Astrocyte (in vitro differentiated cells and primary cell): Measurements from ENCODE around the gene TBCA. TPM values are rescaled to one million over a fixed set of nuclear protein-coding genes. Genes with fewer than 3 reads are reported as not detected.

Source experiments
- DNase-seq: peaks from one replicate; pipeline ENCODE4 v3.0.0-alpha.2; 2010; ENCODE audit warnings: low read depth
- FAIRE-seq: peaks from 2 replicates; lab custom pipeline; 2011; peaks lifted over from hg19 to GRCh38; lab: Jason Lieb, UNC
- H2AFZ ChIP-seq: 2 replicates; pipeline ENCODE4 v1.6.0; 2012; ENCODE audit warnings: low read depth, low read length, inconsistent platforms
- H3K27ac ChIP-seq: 2 replicates; pipeline ENCODE4 v1.5.1; 2011; ENCODE audit warnings: low read depth, low read length, inconsistent platforms
- H3K27me3 ChIP-seq: 2 replicates; pipeline ENCODE4 v1.6.0; 2011; ENCODE audit warnings: low read length, inconsistent platforms; ENCODE audit not compliant: insufficient read depth
- H3K36me3 ChIP-seq: 2 replicates; pipeline ENCODE4 v1.5.1; 2011; ENCODE audit warnings: low read length, inconsistent platforms; ENCODE audit not compliant: insufficient read depth
- H3K4me1 ChIP-seq: 2 replicates; pipeline ENCODE4 v1.5.1; 2011; ENCODE audit warnings: low read length, inconsistent platforms; ENCODE audit not compliant: insufficient read depth
- H3K4me2 ChIP-seq: 2 replicates; pipeline ENCODE4 v1.6.0; 2012; ENCODE audit warnings: low read length, inconsistent platforms
- H3K4me3 ChIP-seq: 2 replicates; pipeline ENCODE4 v1.5.1; 2011; ENCODE audit warnings: low read depth, mild to moderate bottlenecking, low read length, inconsistent platforms; ENCODE audit not compliant: insufficient read depth
- H3K79me2 ChIP-seq: 2 replicates; pipeline ENCODE4 v1.6.0; 2012; ENCODE audit warnings: mild to moderate bottlenecking, low read length, inconsistent platforms; ENCODE audit not compliant: insufficient read depth
- H3K9ac ChIP-seq: 2 replicates; pipeline ENCODE4 v1.6.0; 2012; ENCODE audit warnings: mild to moderate bottlenecking, low read length, inconsistent platforms
- H3K9me3 ChIP-seq: 2 replicates; pipeline ENCODE4 v1.5.1; 2012; ENCODE audit warnings: low read depth, mild to moderate bottlenecking, low read length, inconsistent platforms; ENCODE audit not compliant: insufficient read depth
- H4K20me1 ChIP-seq: 2 replicates; pipeline ENCODE4 v1.6.0; 2012; ENCODE audit warnings: low read length, inconsistent platforms; ENCODE audit not compliant: insufficient read depth
- H3K27ac Mint-ChIP-seq: one replicate; pipeline ENCODE4 v1.8.0; 2021; ENCODE audit warnings: mild to moderate bottlenecking, mixed read lengths; ENCODE audit not compliant: unreplicated experiment
- H3K27me3 Mint-ChIP-seq: one replicate; pipeline ENCODE4 v1.8.0; 2021; ENCODE audit warnings: low read depth, mixed read lengths; ENCODE audit not compliant: unreplicated experiment
- H3K36me3 Mint-ChIP-seq: one replicate; pipeline ENCODE4 v1.8.0; 2021; ENCODE audit warnings: low read depth, mixed read lengths; ENCODE audit not compliant: unreplicated experiment
- H3K4me1 Mint-ChIP-seq: one replicate; pipeline ENCODE4 v1.8.0; 2021; ENCODE audit warnings: low read depth, mixed read lengths; ENCODE audit not compliant: unreplicated experiment
- H3K4me3 Mint-ChIP-seq: one replicate; pipeline ENCODE4 v1.8.0; 2021; ENCODE audit warnings: mild to moderate bottlenecking, moderate library complexity, mixed read lengths; ENCODE audit not compliant: unreplicated experiment
- H3K9me3 Mint-ChIP-seq: one replicate; pipeline ENCODE4 v1.8.0; 2021; ENCODE audit warnings: mild to moderate bottlenecking, mixed read lengths; ENCODE audit not compliant: unreplicated experiment
- CTCF ChIP-seq: IDR thresholded peaks from 2 replicates; pipeline ENCODE4 v1.5.1; 2011; ENCODE audit warnings: low read depth, mild to moderate bottlenecking, inconsistent platforms, low read length, moderate library complexity; ENCODE audit not compliant: insufficient read depth
- EZH2 ChIP-seq: IDR thresholded peaks from 2 replicates; pipeline ENCODE4 v1.6.1; 2012; ENCODE audit warnings: mild to moderate bottlenecking, low read length, inconsistent platforms; ENCODE audit not compliant: insufficient read depth
- total RNA-seq: library from RNA; stranded (reverse); gene quantifications from 2 replicates; pipeline ENCODE4 v1.2.1, GENCODE V29; 2021

The TBCA gene
- total RNA-seq, 1 donor from 2014 or later = 207 TPM

DNA sequence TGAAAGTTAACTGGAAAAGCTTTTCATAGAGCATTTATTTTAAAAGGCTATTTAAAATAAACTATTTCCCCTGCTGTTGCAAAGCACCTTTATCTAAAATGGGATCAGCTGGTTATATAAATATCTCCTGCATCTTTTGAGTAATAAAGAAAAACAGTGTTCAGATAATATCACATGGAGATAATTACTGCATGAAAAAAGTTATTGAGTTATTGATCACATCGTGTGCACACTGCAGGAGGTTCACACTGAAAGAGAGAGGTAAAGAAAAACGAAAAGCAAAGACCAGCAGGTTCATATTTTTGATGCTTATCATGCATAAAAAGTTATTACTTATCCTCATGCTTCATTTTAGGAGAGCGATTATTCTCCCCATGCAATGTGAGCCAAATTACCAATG is 82.2 kb downstream of the TBCA start:
- FAIRE-seq (no peak), DNase-seq (no peak)
- no peak overlapping the region for H3K27ac ChIP-seq
- peaks cover 7% of the 10 kb centered on the region for H3K36me3 ChIP-seq
- Mint-ChIP-seq H3K36me3 (no peaks in the 10 kb centered on the region), H3K27me3 (no peaks in the 10 kb centered on the region), H3K27ac (no peak overlapping the region), H3K9me3 (no peaks in the 10 kb centered on the region), H3K4me1 (no peaks in the 10 kb centered on the region), H3K4me3 (no peak overlapping the region)
- no peak overlapping the region for H2AFZ ChIP-seq
- H3K9ac ChIP-seq = no peak overlapping the region
- H3K27me3 ChIP-seq = no peaks in the 10 kb centered on the region
- H3K4me3 ChIP-seq = no peak overlapping the region
- no peaks in the 10 kb centered on the region for H3K9me3 ChIP-seq
- peaks cover 39% of the 10 kb centered on the region for H3K79me2 ChIP-seq
- no peaks in the 10 kb centered on the region for H3K4me1 ChIP-seq
- no peak for TF ChIP-seq EZH2
- TF ChIP-seq CTCF = no peak
- H3K4me2 ChIP-seq = no peak overlapping the region
- peaks cover 16% of the 10 kb centered on the region for H4K20me1 ChIP-seq

DNA sequence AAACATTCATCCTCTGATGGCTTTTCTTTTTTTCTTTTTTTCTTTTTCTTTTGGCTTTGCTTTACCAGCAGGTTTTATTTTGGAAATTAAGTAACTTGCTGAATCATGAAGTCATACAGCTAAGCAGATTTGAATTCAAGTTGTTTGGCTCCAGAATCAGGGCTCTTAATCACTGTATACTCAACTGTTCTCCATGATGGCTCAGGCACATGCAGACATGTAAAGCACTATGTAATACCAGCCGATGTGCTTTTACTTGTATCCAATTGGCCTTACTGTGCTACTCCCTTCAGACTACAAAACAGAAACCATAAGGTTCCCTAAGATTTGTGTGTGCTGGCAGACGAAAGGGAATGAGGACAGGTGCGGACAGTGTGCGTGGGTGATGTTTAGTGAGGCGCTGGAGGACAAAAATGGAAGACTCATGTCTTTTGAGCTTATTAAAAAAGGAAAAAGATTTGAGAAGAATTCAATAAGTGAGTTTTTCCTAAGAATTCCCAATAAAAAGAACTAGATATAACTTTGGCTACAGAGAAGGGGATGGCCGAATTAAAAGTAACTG is 92.9 kb downstream of the TBCA start:
- Histone ChIP-seq H3K27ac (no peak overlapping the region), H3K79me2 (no peaks in the 10 kb centered on the region), H3K9me3 (no peaks in the 10 kb centered on the region), H3K4me2 (no peak overlapping the region), H3K4me3 (no peak overlapping the region), H3K27me3 (no peaks in the 10 kb centered on the region), H3K9ac (no peak overlapping the region), H3K36me3 (peaks cover 2% of the 10 kb centered on the region), H2AFZ (no peak overlapping the region), H3K4me1 (no peaks in the 10 kb centered on the region), H4K20me1 (no peaks in the 10 kb centered on the region)
- Mint-ChIP-seq H3K27ac (no peak overlapping the region), H3K36me3 (peaks cover 5% of the 10 kb centered on the region), H3K4me1 (no peaks in the 10 kb centered on the region), H3K27me3 (no peaks in the 10 kb centered on the region), H3K4me3 (no peak overlapping the region), H3K9me3 (no peaks in the 10 kb centered on the region)
- DNase-seq (no peak), FAIRE-seq (no peak)
- no peak for TF ChIP-seq EZH2
- TF ChIP-seq CTCF = no peak

DNA sequence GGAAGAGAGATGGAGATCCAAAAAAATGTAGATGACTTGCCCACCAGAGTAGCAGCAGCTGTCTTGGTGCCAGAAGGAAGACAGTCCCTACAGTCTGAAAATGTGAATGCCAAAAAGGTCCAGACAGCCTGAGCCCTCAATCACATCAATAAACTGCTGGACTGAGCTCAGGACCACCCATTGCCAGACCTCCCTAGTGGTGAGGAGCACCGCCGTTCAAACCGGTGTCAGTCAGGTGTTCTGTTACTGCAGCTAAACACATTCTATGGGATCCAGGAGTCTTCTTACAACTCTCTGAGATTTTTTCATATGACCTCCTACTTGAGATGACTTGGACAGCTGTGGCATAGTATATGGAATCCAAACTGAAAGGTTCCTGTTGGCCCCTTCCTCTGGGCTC is 105.6 kb downstream of the TBCA start:
- TF ChIP-seq CTCF (no peak), EZH2 (no peak)
- no peaks in the 10 kb centered on the region for H3K36me3 ChIP-seq
- no peak overlapping the region for H3K27ac Mint-ChIP-seq
- peaks cover 24% of the 10 kb centered on the region for H3K27me3 Mint-ChIP-seq
- H3K4me3 ChIP-seq = no peak overlapping the region
- no peak overlapping the region for H3K9ac ChIP-seq
- no peak overlapping the region for H3K4me2 ChIP-seq
- H2AFZ ChIP-seq = no peak overlapping the region
- peaks cover 3% of the 10 kb centered on the region for H3K9me3 Mint-ChIP-seq
- H3K36me3 Mint-ChIP-seq = no peaks in the 10 kb centered on the region
- H4K20me1 ChIP-seq = no peaks in the 10 kb centered on the region
- no peaks in the 10 kb centered on the region for H3K4me1 ChIP-seq
- H3K27ac ChIP-seq = no peak overlapping the region
- FAIRE-seq (no peak), DNase-seq (no peak)
- no peaks in the 10 kb centered on the region for H3K4me1 Mint-ChIP-seq
- peaks cover 20% of the 10 kb centered on the region for H3K27me3 ChIP-seq
- H3K79me2 ChIP-seq = no peaks in the 10 kb centered on the region
- no peaks in the 10 kb centered on the region for H3K9me3 ChIP-seq
- H3K4me3 Mint-ChIP-seq = no peak overlapping the region
